ENCODE results near the gene ZFP36.

The ZFP36 gene

DNA sequence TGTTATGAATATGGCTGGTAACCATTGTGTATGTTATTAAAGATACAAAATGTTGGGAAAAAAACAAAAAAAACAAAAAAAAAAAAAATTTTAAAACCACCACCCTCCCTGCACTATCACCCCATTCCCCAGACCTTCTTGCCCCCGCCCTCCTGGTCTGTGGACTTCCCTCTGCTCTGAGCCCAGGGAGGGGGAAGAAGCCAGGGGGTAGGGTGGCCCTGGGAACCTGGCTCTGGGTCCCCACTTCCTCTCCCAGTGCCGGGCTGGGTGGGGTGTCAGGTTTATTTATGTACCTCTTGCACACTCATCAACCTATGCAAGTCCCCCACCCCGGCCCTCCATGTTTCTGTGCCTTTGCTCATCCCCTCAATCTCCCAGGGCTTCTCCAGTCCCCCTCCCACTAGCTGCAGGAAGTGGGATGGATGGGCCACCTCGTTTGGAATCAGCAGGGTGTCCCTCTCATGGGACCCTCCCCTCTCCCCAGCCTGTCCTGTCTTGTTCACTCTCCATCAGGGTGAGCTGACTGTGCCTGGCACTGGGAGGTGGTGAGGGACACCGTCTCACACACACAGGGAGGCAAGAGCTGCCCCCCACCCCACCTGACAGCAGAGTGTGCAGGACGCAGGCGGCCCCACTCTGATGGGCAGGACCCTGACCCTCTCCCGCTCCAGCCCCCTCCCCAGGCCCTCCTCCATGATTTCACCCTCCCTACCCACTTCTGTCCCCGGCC is 21.6 kb upstream of the ZFP36 start:
- DNase-seq, result no peak

DNA sequence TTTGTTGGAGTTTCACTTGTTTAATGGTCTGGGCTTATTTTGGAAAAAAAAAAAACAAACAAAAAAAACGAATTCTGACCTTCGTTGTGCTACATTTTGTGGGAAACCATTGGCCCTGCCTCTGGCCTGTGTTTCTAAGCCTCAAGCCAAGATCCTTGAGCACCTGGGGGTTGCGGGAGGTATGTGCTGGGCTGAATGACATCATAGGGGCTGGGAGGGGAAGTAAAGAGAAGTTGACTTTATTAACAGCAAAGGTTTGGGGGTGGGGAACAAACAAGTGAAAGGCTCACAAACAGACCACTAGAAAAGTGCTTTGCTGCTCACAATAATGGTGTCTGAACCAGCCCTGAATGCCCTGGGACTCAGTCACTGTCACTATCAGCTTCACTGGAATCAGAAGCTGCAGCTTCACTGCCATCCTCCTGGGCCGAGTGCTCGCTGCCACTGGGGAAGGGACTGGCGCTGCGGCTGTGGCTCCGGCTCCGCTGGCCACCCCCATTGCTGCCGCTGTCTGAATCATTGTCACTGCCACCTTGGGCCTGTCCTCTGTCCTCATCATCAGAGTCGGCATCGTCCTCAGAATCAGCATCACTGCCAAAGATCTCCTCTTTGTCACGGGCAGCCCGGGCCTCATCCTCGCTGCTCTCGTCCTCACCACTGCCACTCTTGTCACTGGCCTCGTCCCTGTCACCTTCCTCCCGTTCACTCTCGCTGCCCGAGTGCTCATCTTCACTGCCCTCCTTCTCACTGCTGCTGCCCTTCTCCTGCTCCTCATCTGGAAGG is 20.8 kb upstream of the ZFP36 start:
- no peak for DNase-seq

DNA sequence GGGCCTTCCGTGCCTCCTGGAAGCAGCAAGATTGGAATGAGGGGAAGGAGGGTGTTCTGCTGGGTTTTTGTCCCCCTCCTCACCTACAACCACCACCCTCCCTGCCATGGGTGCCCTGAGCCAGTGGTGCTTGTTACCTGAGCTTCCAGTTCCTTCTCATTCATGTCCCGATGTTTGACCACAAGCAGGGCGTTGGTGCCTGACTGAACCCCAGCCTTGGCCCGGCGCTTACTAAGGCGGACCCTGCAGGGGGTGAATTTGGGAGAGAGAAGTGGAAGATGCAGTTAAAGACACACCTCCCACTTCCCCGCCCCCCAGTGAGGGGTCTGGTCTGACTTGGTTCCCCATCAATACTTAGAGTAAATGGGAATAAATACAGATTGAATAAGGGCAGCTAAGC is 20.1 kb upstream of the ZFP36 start:
- no peak for DNase-seq

DNA sequence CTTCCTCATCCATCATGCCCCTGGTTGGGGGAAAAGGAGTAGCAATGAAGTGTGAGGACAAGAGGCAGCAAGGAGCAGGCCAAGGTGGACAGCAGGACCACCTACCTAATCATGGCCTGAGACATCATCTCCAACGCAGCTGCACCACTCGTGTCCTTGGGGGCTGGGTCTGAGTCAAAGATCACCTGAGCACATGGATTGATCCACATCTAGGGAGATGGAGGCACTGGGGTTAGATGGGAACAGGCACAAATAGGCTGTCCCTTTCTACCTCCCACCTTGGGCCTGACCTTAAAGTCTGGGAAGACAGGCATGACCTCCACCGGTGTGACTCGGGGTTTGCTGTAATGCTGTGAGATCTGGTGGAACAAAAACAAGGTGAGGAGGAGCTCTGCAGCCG is 18.0 kb upstream of the ZFP36 start:
- no peak for DNase-seq

DNA sequence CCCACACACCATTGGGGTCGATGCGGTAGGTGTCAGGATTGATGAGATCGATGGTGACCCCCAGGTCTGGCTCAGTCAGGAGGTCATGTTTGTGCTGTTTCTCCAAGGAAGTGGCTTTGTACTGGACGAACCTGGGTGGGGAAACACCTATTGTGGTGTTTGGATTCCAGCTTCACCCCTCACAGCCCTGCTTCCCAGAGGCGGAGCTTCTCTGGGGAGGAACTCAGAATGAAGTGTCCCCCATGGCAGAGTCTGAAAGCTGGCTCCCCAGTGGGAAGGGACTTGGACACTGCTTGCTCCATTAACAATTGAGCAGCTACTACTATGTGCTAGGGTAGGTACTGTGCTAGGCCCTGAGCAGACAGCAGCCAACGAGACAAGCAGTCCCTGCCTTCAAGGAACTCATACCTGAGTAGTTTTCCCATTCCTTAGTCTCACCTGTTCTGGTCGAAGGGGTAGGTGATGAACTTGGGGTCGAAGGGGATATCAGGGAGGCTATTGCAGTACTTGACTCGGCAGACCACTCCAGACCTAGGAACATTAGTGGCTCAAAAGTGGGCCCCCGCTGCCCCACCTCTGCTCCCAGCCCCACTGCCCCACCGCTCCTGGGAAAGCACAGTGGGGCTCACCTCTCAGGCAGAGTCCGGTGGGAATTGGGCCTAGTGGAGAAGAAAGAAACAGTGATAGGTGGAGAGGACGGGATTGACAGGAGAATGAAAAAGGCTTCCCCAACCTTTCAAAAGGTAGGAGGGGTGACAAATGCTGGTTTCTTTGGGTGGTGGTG is 16.8 kb upstream of the ZFP36 start:
- DNase-seq, result no peak

DNA sequence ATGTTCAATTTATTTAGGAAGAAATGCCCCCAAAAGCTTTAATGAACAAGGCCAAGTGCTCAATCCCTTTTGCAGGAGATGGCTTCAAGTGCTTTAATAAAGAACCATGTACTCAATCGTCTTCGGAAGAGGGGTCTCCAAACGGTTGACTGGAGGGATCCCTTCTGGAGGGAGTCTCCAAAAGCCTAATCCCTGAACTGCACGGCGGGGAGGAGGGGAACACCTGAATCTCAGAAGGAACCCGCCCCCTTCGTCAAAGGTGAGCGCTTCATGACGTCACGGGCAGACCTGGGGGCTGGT is 16.2 kb upstream of the ZFP36 start:
- no peak for DNase-seq

DNA sequence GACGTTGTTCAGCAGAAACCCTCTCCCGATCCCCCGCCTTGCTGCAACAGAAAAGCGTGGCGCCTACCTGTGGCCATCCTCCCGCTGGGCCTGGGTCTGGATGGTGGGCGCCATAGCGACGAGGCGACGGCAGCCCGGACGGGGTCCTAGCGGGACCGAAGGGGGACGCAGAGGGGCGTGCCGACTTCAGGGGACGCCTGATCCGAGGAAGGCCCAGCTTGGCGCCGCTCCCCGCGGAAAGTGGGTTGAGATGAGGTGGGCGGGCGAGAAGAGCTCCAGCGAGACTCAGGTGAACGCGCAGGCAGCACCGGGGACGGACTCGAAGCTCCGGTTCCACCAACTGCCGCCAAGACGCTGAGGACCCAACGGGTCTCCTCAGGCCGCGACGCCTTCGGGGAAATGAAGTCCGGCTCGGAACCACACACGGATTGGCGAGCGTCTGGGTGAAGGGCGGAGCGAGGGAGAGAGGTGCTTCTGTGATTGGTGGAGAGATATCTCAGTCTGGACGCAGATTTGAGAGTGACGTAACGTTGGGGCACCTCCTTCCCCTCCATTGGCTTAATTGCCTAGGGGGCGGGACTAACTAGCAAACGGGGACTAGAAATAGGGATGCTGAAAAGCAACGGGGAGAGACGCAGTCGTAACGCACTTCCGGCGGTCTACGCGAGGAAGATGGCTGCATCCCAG is 15.8 kb upstream of the ZFP36 start, which contains the start of the genes MED29 and PAF1:
Gene MED29 (plus strand): TSS at position 628 of the 687 bp plus-strand sequence. CDS start 45 bp downstream, at position 673.
Gene PAF1 (minus strand): TSS at position 356 of the 687 bp plus-strand sequence. CDS start 242 bp downstream, at position 114.
- DNase-seq, result peak; percentile 99

DNA sequence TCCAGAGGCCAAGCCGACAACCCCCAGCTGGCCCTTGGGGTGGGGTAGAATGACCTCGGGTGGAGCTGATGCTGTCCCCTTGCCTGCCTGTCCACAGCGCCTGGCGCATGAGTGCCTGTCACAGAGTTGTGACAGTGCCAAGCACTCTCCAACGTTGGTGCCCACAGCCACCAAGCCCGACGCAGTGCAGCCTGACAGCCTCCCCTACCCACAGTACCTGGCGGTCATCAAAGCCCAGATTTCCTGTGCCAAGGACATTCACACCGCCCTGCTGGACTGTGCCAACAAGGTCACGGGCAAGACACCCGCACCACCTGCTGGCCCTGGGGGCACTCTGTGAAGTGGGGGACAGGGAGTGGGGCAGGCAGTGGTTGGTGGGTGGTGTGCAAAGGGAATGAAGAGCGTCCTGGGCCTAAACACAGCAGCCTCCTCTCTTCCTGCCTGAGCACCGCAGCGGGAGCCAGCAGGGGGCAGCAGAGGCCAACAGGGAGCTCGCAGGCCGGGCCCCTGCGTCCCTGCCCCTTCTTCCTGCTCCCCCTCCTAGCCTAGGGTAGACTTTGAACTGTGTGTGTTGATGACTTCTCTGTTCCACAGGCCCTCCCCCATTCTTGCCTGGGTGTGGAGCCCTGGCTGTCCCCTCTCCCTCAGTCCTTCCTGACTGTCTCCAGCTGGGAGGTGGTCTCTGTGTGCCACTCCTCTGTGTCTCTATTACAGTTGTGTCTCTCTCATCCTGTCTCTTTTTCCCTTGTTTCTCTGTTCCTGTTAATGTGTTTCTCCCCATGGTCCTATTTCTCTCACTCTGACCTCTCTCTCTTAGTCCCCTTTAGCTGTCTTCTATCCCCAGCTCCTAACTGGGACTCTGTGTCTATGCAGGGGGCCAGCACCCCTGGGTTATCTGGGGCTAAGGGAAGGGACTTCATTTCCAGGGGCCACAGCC is 9.0 kb upstream of the ZFP36 start:
- peak; percentile 40 for DNase-seq

DNA sequence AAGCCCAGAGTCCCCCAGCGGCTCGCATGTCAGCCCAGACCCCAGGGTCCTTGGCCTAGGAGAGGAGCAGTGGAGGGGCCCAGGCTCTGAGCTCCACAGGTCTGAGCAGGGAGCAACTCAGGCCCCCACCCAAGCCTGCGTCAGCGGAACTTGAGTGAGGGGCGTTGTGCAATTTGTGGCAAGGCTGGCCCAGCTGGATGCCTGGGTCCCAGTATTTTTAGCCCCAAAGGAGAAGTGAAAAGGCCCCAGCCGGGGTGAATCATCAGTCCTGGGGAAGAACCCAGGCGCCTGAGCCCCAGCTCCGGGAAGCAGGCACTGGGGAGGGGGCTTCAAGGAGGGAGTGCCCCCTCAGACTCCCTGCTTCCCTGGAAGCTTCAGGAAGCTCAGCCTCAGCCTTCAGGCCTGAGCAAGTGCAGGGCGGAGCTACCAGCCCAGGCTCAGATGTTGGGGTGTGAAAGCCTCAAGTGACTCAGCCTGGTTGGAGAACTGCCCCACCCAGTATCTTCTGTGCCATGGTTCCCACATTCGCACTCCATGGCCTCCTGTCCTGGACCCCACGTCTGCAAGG is 8.3 kb upstream of the ZFP36 start:
- DNase-seq, result no peak

DNA sequence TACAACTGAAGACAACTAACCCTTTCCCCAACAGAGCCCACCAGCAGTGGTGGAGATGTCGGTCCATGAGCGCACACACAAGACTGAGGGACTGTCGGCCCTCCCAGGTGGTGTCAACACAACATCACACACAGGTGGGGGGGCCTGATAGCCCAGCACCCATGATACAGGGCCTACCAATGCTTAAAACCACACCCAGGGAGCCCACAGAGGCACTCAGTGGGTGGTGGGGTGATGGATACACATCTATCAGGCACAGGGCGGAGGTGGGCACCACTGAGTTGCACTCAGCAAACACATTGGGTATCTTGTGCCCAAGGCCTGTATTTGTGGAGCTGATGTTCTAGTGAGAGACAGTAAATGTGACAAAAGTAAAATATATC is 7.0 kb upstream of the ZFP36 start:
- no peak for DNase-seq

DNA sequence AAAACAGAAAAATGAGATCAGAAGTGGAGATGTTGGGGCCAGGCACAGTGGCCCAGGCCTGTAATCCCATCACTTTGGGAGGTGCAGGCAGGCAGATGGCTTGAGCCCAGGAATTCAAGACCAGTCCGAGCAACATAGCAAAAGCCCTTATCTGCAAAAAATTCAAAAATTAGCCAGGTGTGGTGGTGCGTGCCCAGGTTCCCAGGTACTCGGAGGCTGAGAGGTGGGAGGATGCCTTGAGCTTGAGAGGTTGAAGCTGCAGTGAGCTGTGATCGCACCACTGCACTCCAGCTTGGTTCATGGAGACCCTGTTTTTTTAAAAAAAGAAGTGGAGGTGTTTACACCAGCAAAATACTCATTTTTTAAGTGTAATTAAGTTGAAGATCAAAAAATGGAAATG is 6.6 kb upstream of the ZFP36 start:
- DNase-seq, result no peak

DNA sequence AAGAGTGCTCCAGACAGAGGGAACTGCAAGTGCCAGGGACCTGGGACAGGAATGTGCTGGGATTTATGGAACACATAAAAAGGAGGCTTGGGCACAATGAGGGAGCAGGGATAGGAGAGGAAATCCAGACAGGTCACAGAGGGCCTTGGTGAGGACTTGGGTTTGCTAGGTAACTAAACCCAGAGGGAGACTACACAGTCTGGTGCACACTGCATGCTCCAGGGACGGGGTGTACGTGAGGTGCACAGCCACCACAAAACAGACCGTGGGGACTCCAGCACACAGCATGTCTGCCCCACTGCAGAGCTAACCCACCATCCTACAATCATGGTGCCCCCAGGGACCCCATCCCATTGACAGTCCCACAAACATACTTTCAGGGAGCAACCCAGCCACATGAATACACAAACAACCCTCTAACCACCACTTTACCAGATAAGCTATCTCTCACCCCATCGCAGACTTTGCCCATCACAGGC is 5.5 kb upstream of the ZFP36 start:
- DNase-seq, result no peak

DNA sequence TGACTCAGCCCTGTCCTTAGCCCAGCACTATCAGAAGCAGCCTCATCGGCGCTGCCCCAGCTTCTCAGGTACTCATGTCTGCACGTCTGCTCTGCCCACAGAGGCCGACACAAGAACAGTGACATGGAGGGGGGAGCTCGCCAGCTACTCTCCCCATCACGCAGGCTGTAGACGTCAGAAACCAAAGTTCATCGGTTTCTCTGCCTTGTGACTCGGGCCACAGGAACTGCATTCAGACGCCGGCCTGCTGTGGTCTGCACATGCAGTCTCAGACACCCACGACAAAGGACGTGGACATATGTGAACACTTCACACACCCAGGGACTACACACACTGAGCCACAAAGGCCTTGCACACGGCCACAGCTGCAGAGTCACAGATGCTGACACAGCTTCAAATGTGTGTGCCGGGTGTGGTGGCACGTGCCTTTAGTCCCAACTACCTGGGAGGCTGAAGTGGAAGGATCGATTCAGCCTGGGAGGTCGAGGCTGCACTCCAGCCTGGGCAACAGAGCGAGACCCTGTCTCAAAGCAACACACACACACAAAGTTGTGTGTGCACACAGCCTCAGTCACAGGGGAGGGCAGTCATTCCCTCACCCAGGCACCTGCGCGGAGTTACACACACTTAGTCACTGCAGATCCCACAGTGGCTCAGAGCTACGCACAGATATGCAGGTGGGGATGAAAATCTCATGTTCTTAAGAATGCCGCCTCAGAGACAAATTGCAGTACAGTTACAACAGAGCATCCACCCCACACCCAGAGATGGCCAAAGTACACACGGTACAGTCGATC is 4.9 kb upstream of the ZFP36 start:
- DNase-seq, result no peak

DNA sequence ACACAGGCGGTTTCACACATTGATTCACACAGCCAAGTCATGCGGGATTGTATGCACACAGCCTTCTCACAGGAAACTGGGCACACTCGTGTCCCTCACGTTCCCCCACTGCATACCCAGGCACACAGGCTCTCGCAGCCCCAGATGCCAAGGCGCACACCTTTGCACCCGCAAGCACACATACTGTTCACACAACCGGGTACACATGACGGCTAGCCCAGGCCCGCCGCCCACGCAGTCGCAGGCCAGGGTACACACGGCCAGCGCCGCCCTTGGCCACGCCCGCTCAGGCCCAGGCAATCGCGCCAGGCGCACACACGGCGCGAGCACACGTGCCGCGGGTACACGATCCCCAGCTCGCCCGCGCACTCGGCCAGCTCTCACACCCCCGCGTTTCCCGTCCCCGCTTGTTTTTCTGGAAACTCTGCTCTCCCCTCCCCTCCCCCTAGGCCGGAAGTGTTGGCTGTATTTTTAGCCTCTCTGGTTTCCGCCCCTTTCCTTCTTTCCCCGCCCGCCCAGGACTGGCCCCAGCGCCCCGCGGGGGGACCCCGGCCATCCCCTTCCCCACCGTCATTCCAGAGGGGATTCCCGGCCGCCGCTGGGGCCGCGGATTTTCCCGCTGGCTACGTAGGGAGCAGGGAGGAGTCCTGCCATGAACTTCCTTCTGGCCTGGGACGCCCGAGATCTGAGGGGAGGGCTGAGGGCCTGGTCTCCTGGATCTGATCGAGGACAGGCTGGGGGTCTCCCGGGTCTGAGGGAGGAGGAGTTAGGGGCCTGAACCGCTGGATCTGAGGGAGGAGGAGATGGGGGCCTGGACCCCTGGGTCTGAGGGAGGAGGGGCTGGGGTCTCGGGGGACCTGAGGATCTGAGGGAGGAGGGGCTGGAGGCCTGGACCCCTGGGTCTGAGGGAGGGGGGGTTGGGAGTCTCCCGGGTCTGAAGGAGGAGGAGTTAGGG is 4.0 kb upstream of the ZFP36 start:
- DNase-seq, result peak; percentile 59

DNA sequence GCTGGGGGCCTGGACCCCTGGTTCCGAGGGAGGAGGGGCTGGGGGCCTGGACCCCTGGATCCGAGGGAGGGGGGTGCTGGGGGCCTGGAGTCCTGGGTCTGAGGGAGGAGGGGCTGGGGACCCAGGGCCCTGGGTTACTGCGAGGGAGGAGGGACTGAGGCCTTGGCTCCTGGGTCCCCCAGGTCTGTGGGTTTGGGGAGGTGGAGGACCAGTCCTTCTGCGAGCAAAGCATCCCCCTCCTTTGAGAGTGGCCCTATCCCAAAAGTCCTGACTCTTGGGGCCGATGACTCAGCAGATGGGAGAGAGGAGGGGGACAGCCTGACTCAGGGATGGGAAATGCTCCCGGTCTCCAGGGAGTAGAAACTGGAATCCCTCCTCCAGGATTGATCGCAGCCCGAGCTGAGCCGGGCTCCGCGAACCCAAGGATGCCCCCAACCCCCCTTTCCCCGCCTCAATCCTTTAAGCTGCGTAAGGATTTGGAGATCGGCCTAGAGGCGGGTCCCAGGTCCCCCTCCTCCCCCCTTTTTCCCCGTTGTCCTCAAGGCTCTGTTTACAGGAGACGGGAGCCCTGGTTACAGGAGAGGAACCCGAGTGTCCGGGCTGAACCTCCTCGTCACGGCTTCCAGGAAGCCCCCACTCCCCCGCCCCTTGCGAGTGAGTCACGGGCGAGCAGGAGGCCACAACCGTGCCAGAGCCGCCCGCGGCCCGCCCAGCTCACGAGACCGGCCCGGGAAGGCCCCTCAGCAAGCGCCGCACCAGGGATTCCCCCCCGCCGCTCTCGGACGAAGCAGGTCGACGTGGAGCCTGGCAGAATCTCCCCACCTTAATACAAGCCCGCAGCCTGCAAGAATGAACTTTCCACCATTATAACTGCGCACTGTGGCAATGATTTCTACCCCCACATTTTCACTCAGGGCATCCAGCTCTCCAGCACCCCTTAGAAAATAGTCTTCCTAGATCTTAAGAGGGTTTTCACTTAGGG is 3.0 kb upstream of the ZFP36 start:
- peak; percentile 91 for DNase-seq

DNA sequence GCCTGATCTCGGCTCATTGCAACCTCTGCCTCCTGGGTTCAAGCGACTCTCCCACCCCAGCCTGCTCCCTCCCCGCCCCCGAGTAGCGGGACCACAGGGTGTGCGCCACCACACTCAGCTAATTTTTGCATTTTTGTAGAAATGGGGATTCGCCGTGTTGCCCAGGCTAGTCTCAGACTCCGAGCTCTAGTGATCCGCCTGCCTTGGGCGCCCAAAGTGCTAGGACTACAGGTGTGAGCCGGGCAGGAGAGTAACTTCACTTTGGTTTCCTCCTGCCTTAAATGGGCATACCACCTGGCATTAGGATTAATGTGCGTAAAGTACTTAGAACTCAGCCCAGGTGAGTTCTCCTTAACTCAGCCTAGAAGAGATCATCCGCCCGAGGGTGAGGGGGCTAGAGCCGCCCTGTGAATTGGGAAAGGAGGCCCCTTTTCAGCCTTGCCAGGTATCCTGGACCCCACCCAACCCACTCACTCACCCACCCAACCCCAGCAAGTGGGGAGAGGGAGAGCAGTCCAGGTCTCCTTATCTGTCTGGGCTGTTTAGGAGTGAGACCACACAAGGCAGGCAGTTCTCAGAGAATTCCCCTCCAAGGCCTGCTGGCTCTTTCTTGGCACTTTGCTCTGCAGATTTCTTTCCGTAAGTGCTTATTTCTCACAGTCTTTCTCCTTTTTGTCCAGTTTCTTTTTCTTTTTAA is 1.2 kb upstream of the ZFP36 start:
- DNase-seq, result no peak

DNA sequence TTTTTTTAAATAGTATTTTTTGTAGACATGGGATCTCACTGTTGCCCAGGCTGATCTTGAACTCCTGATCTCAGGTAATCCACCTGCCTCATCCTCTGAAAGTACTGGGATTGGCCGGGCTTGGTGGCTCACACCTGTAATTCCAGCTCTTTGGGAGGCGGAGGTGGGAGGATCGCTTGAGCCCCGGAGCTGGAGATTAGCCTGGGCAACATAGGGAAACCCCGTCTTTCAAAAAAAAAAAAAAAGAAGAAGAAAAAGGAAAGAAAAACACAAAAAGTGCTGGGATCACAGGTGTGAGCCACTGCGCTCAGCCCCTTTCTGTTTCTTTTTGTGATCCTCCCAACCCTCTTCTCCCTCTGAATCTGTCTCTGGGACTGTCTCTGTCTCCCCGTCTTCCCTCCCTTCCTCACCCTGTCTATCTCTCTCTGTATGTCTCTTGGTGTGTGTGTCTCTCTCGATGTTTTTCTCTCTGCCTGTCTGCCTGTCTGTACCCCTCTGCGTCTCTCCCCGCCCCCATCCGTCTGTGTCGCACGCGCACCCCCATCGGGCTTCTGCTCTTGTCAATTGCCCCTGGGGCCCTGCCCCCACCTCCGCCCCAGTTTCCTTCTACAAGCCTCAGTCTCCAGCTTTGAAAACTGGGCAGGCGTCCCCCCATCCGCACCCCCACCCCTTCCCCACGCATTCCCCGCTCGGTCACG is 540 bp upstream of the ZFP36 start:
- no peak for DNase-seq
